GM12878 (cell line): ENCODE measurements around the gene AKAP17A.

Source experiments
- ATF3 ChIP-seq: IDR thresholded peaks from 2 replicates; pipeline ENCODE4 v1.6.1; 2011; ENCODE audit warnings: low read depth, mild to moderate bottlenecking, low read length, moderate library complexity, borderline replicate concordance; ENCODE audit errors: extremely low read depth
- EP300 ChIP-seq, 2 experiments: fragments of 150-350 bp in 1 of 2; IDR thresholded peaks; 2 replicates each; pipeline ENCODE4 v1.6.1; 2011 to 2012; ENCODE audit warnings: low read depth in 2 of 2, low read length in 2 of 2, borderline replicate concordance in 1 of 2, improper control_type of control experiment in 1 of 2, inconsistent platforms in 1 of 2; ENCODE audit not compliant: control insufficient read depth in 1 of 2
- EZH2 ChIP-seq: IDR thresholded peaks from 2 replicates; pipeline ENCODE4 v1.6.1; 2012; ENCODE audit warnings: low read depth, mild to moderate bottlenecking, control low read depth, inconsistent platforms, low read length, borderline replicate concordance; ENCODE audit not compliant: control insufficient read depth
- MAX ChIP-seq: IDR thresholded peaks from 2 replicates; pipeline ENCODE4 v1.6.1; 2012; ENCODE audit warnings: low read depth, low read length, improper control_type of control experiment
- NFYB ChIP-seq: IDR thresholded peaks from 2 replicates; pipeline ENCODE4 v1.6.1; 2011; ENCODE audit warnings: low read depth, mild to moderate bottlenecking, low read length, improper control_type of control experiment, moderate library complexity; ENCODE audit not compliant: insufficient read depth
- POLR2A ChIP-seq: IDR thresholded peaks from 2 replicates; pipeline ENCODE4 v1.6.1; 2011; ENCODE audit warnings: low read depth, mild to moderate bottlenecking, low read length
- POLR2AphosphoS5 ChIP-seq: IDR thresholded peaks from 2 replicates; pipeline ENCODE4 v1.6.1; 2011; ENCODE audit warnings: mild to moderate bottlenecking, low read length, inconsistent platforms
- SPI1 ChIP-seq: IDR thresholded peaks from 2 replicates; pipeline ENCODE4 v1.6.1; 2011; ENCODE audit warnings: low read depth, mild to moderate bottlenecking, low read length, moderate library complexity, borderline replicate concordance; ENCODE audit not compliant: insufficient read depth
- TCF7 ChIP-seq: IDR thresholded peaks from 2 replicates; pipeline ENCODE4 v1.6.1; 2014; ENCODE audit warnings: antibody characterized with exemption, borderline replicate concordance

GRCh38 chrX:1646009-1646408 lies 54.6 kb downstream of the AKAP17A start:
- TF ChIP-seq EZH2 = no peak
- no peak for TF ChIP-seq POLR2AphosphoS5
- no peak for TF ChIP-seq POLR2A
- no peak for TF ChIP-seq ATF3
- TF ChIP-seq TCF7 = no peak
- TF ChIP-seq NFYB = no peak
- no peak for TF ChIP-seq EP300 (IDR thresholded peaks at IDR 0.05; ENCODE audit: borderline replicate concordance in 1 of 2, control insufficient read depth in 1 of 2, low read depth in 2 of 2, low read length in 2 of 2)
- TF ChIP-seq SPI1 = no peak
- no peak for TF ChIP-seq MAX
